Activated naive CD8-positive, alpha-beta T cell (primary cell): Measurements from ENCODE around the gene RPS27L.

Experiments
- H3K27ac Mint-ChIP-seq: one replicate; pipeline ENCODE4 v1.8.0; 2021; ENCODE audit warnings: mixed read lengths
- H3K27me3 Mint-ChIP-seq: one replicate; pipeline ENCODE4 v1.8.0; 2021; ENCODE audit warnings: mixed read lengths
- H3K36me3 Mint-ChIP-seq: one replicate; pipeline ENCODE4 v1.8.0; 2021; ENCODE audit warnings: mixed read lengths
- H3K4me1 Mint-ChIP-seq: one replicate; pipeline ENCODE4 v1.8.0; 2021; ENCODE audit warnings: low read depth, mixed read lengths
- H3K4me3 Mint-ChIP-seq: one replicate; pipeline ENCODE4 v1.8.0; 2021; ENCODE audit warnings: mild to moderate bottlenecking, mixed read lengths
- H3K9me3 Mint-ChIP-seq: one replicate; pipeline ENCODE4 v1.8.0; 2021; ENCODE audit warnings: low read depth, mixed read lengths

RPS27L gene

DNA sequence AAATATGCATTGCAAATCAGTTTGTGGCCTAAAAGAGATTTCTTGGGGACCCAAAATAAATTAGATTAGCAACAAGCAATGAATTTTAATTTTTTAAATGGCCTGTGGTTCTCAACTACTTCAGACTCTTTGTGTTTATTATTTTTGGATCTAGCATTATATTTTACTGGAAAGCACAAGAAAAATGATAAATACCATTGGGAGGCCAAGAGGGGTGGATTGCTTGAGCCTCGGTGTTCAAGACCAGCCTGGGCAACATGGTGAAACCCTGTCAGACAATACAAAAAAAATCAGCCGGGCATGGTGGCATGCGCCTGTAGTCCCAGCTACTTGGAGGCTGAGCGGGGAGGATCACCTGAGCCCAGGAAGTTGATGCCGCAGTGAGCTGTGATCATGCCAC, 22.0 kb downstream of the RPS27L start:
- no peak overlapping the region for H3K27ac Mint-ChIP-seq
- H3K9me3 Mint-ChIP-seq, result no peaks in the 10 kb centered on the region
- peaks cover 3% of the 10 kb centered on the region for H3K36me3 Mint-ChIP-seq
- no peaks in the 10 kb centered on the region for H3K27me3 Mint-ChIP-seq
- peaks cover 8% of the 10 kb centered on the region for H3K4me1 Mint-ChIP-seq
- H3K4me3 Mint-ChIP-seq, result no peak overlapping the region

GRCh38 chr15:63134245-63134985, 22.9 kb downstream of the RPS27L start:
- H3K27me3 Mint-ChIP-seq, result no peaks in the 10 kb centered on the region
- no peak overlapping the region for H3K27ac Mint-ChIP-seq
- H3K36me3 Mint-ChIP-seq, result peaks cover 5% of the 10 kb centered on the region
- peaks cover 8% of the 10 kb centered on the region for H3K4me1 Mint-ChIP-seq
- H3K4me3 Mint-ChIP-seq, result no peak overlapping the region
- no peaks in the 10 kb centered on the region for H3K9me3 Mint-ChIP-seq

DNA sequence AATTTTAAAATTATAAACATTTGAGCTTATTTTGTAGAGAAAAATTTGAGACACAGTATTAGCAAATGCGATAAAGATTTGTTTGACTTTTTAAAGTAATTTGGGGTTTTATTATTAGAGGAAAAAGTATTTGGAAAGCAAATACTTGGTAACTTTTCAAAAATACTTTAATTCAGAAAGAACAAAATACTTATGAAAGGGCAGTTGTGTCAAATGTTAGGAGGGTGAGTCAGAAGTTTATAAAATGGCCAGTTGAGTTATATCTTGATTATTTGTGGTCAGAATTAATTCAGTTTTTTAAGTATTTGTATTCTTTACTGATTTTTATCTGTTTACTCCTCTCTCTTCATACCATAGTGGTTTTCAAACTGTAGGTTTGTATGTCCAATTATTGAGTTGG, 23.5 kb downstream of the RPS27L start:
- no peak overlapping the region for H3K27ac Mint-ChIP-seq
- H3K4me3 Mint-ChIP-seq, result no peak overlapping the region
- H3K36me3 Mint-ChIP-seq, result peaks cover 6% of the 10 kb centered on the region
- H3K9me3 Mint-ChIP-seq, result no peaks in the 10 kb centered on the region
- peaks cover 9% of the 10 kb centered on the region for H3K4me1 Mint-ChIP-seq
- no peaks in the 10 kb centered on the region for H3K27me3 Mint-ChIP-seq

DNA sequence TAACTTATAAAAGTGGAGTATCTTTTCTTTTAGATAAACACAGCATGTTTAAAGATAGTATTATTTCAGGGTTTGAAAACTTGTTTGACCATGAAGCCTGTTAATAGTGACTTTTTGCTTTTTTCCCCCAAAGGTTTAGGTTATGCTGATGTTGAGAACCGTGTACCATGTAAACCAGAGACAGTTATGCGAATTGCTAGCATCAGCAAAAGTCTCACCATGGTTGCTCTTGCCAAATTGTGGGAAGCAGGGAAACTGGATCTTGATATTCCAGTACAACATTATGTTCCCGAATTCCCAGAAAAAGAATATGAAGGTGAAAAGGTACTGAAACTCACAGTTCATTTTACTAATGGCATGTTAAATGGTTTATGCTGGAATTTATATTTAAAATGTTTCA, 30.6 kb downstream of the RPS27L start:
- H3K4me1 Mint-ChIP-seq, result peaks cover 10% of the 10 kb centered on the region
- H3K27ac Mint-ChIP-seq, result no peak overlapping the region
- no peak overlapping the region for H3K4me3 Mint-ChIP-seq
- H3K27me3 Mint-ChIP-seq, result no peaks in the 10 kb centered on the region
- peaks cover 8% of the 10 kb centered on the region for H3K36me3 Mint-ChIP-seq
- H3K9me3 Mint-ChIP-seq, result no peaks in the 10 kb centered on the region

DNA sequence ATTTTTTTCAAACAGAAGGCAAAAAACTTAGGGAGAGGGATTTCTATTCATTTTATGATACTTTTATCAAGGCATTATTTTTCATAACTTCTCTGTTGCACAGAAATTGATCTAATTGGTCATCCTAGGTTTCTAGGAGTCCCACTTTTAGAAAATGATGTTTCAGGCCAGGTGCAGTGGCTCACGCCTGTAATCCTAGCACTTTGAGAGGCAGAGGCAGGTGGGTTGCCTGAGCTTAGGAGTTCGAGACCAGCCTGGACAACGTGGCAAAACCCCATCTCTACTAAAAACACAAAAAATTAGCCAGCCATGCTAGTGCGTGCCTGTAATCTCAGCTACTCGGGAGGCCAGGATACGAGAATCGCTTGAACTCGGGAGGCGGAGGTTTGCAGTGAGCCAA, 32.8 kb downstream of the RPS27L start:
- Mint-ChIP-seq H3K4me3 (no peak overlapping the region), H3K4me1 (peaks cover 14% of the 10 kb centered on the region), H3K27me3 (no peaks in the 10 kb centered on the region), H3K9me3 (peaks cover 6% of the 10 kb centered on the region), H3K27ac (no peak overlapping the region), H3K36me3 (peaks cover 10% of the 10 kb centered on the region)

DNA sequence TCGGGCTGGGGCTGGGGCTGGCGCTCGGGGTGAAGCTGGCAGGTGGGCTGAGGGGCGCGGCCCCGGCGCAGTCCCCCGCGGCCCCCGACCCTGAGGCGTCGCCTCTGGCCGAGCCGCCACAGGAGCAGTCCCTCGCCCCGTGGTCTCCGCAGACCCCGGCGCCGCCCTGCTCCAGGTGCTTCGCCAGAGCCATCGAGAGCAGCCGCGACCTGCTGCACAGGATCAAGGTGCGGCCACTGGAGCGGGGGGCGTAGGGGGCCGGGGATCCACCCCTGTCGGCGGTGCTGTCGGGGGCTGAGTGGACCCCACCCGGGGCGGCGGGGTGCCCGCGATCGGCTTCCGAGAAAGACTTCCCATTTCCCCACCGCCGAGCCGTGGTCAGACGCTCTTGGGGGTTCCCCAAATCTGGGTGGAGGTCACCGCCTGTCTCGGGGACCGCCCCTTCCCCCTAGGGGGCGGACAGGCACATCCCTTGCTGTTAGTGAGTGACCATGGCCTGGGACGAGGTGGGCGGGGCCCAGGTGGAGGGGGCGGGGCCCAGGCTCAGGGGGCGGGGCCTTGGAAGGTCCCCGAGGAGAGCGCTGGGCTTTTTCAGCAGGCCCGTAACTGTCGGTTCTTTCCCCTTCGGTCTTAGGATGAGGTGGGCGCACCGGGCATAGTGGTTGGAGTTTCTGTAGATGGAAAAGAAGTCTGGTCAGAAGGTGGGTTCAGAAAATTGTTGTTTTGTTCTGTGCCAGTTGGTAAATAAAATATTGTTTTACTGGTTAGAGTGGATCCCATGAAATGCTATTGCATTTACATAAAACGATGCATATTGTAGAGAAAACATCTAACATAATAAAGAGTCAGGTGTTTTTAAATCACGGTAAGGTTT, 35.0 kb downstream of the RPS27L start:
- H3K27me3 Mint-ChIP-seq, result no peaks in the 10 kb centered on the region
- H3K36me3 Mint-ChIP-seq, result peaks cover 8% of the 10 kb centered on the region
- peak overlapping the region; percentile 96 for H3K4me3 Mint-ChIP-seq
- H3K27ac Mint-ChIP-seq, result peak overlapping the region; percentile 83
- peaks cover 10% of the 10 kb centered on the region for H3K9me3 Mint-ChIP-seq
- H3K4me1 Mint-ChIP-seq, result peaks cover 13% of the 10 kb centered on the region

DNA sequence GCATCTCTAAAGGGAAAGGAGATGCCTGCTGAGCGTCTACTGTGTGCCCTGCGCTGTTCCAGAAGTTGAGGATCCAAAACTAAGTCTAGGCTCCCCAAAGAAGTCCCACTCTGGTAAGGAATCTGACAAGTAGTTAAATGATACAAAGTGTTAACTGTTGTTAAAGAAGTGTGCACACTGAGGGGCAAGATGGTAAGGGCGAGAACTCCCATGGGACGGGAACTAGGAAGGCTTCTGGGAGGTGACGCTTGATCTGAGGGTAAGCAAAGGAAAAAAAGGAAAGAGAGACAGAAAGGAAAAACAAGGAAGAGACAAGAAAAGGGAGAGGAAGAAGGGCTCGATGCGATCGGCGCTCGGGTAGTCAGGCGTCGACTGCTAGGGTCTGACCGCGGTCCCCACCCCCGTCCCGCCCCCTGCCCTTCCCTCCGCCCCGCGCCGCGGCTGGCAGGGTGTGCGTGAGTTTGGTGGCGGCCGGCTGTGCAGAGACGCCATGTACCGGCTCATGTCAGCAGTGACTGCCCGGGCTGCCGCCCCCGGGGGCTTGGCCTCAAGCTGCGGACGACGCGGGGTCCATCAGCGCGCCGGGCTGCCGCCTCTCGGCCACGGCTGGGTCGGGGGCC, 35.8 kb downstream of the RPS27L start, which contains the start of gene LACTB:
LACTB (plus strand) TSS at position 480 of the 620 bp plus-strand sequence; CDS start at position 491, 11 bp downstream.
- Mint-ChIP-seq H3K27ac (peak within 1 kb of the TSS; percentile 83), H3K36me3 (peaks cover 5% of the 10 kb centered on the region), H3K4me3 (peak within 1 kb of the TSS; percentile 96), H3K9me3 (peaks cover 10% of the 10 kb centered on the region), H3K4me1 (peaks cover 13% of the 10 kb centered on the region), H3K27me3 (no peaks in the 10 kb centered on the region)

DNA sequence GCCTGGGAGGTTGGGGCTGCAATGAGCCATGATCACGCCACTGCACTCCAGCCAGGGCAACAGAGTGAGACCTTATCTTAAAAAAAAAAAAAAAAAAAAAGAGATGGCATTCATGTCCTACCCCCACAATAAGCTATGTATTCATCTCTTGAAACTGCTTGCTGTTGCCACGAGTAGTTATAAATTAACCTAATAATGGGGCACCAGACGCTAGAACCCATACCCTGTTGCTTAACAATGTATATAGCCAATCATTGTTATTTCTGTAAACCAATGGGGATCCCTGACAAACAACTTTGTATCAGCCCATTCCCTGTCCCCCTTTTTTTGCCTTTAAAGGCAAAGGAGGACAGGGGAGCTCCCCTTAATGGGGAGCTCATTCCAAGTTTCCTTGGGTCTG, 38.4 kb downstream of the RPS27L start:
- Mint-ChIP-seq H3K9me3 (peaks cover 10% of the 10 kb centered on the region), H3K4me1 (peaks cover 13% of the 10 kb centered on the region), H3K36me3 (peaks cover 5% of the 10 kb centered on the region), H3K27me3 (no peaks in the 10 kb centered on the region), H3K4me3 (no peak overlapping the region), H3K27ac (no peak overlapping the region)

GRCh38 chr15:63114465-63114864, 42.8 kb downstream of the RPS27L start:
- H3K4me3 Mint-ChIP-seq, result no peak overlapping the region
- H3K27ac Mint-ChIP-seq, result no peak overlapping the region
- H3K36me3 Mint-ChIP-seq, result peaks cover 1% of the 10 kb centered on the region
- no peaks in the 10 kb centered on the region for H3K4me1 Mint-ChIP-seq
- no peaks in the 10 kb centered on the region for H3K27me3 Mint-ChIP-seq
- H3K9me3 Mint-ChIP-seq, result peaks cover 4% of the 10 kb centered on the region

GRCh38 chr15:63112871-63113270, 44.4 kb downstream of the RPS27L start:
- Mint-ChIP-seq H3K9me3 (no peaks in the 10 kb centered on the region), H3K36me3 (no peaks in the 10 kb centered on the region)

DNA sequence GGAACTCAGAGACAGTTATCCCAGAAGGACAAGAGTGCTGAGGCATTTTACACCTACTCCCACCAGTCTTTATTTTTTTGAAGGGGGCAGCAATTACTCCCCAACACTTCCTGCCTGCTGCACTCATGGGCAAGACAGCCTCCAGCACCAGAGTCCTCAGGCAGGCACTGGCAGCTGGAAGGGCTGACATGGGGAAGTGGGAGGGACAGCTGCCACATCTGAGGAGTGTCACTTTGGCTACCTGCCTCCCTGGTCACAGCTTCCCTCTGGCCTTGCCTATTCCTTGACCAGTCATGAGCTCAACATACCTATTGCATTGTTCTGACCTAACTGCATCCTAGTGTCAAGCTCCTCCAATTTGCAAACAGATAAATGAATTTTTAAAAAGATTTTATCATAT, 45.8 kb downstream of the RPS27L start:
- Mint-ChIP-seq H3K9me3 (no peaks in the 10 kb centered on the region), H3K4me1 (no peaks in the 10 kb centered on the region), H3K27me3 (peaks cover 4% of the 10 kb centered on the region), H3K4me3 (no peak overlapping the region), H3K36me3 (no peaks in the 10 kb centered on the region), H3K27ac (no peak overlapping the region)

More at GRCh38 chr15:63112871-63113270, 44.4 kb downstream of the RPS27L start:
- Mint-ChIP-seq H3K4me1 (no peaks in the 10 kb centered on the region), H3K4me3 (no peak overlapping the region), H3K27ac (no peak overlapping the region), H3K27me3 (peaks cover 4% of the 10 kb centered on the region)

DNA sequence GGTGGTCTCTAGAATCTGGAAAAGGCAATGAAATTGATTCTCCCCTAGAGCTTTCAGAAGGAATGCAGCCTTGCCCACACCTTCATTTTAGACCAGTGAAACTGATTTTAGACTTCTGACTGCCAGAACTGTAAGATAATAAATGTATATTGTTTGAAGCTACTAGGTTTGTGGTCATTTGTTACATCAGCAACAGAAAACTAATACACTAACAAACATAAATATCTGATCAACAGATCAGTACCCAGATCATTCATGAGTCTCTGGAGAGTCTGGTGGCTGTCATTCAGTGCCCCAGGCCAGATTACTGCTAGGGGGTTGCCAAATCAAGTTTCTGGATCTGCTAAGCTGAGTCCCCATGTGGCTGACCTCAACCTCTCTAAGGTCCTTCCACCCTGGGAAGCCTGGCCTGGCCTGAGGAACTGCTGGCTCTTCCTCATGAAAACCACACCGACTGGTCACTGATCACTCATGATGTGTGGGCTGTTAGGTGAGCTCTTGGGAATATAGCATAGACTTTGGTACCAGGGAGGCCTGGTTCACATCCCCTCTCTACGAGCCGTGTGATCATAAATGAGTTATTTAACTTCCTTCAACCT, 46.8 kb downstream of the RPS27L start:
- peaks cover 4% of the 10 kb centered on the region for H3K27me3 Mint-ChIP-seq
- H3K27ac Mint-ChIP-seq, result no peak overlapping the region
- no peaks in the 10 kb centered on the region for H3K9me3 Mint-ChIP-seq
- H3K4me3 Mint-ChIP-seq, result no peak overlapping the region
- H3K36me3 Mint-ChIP-seq, result no peaks in the 10 kb centered on the region
- no peaks in the 10 kb centered on the region for H3K4me1 Mint-ChIP-seq

DNA sequence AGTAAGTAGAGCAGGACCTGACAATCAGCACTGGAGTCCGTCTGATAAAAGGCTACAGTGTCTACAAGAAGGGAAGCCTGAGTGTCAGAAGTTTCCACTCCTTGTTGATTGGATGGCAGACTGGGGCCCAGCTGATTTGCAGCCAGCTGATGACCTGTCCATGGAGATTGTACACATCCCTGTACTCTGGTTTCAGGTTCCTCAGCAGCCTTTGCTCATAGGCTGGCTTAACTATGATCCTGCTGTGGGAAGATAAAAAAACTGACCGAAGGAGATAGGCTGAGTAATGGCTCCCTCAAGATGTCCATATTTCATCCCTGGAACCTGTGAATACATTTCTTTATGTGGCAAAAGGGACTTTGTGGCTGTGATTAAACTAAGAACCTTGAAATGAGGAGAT, 47.4 kb downstream of the RPS27L start:
- Mint-ChIP-seq H3K27ac (no peak overlapping the region), H3K9me3 (no peaks in the 10 kb centered on the region), H3K4me1 (no peaks in the 10 kb centered on the region), H3K36me3 (no peaks in the 10 kb centered on the region), H3K27me3 (peaks cover 5% of the 10 kb centered on the region), H3K4me3 (no peak overlapping the region)

GRCh38 chr15:63109498-63109897, 47.8 kb downstream of the RPS27L start:
- H3K36me3 Mint-ChIP-seq, result no peaks in the 10 kb centered on the region
- H3K9me3 Mint-ChIP-seq, result no peaks in the 10 kb centered on the region
- H3K4me1 Mint-ChIP-seq, result no peaks in the 10 kb centered on the region
- no peak overlapping the region for H3K27ac Mint-ChIP-seq
- H3K4me3 Mint-ChIP-seq, result no peak overlapping the region
- H3K27me3 Mint-ChIP-seq, result peaks cover 6% of the 10 kb centered on the region
